Measurements from ENCODE around the gene UNCX. TPM values are rescaled to one million over a fixed set of nuclear protein-coding genes. Genes with fewer than 3 reads are reported as not detected.

UNCX gene
- total and polyA plus RNA-seq, 12 donors, result not detected

- DNase-seq, result no peak
- Histone ChIP-seq H3K4me3 (no peak overlapping the region), H3K9me3 (replicated peaks in 1 of 3) (no peaks in the 10 kb centered on the region), H3K27ac (no peak overlapping the region), H3K4me1 (replicated peaks in 1 of 2) (no peaks in the 10 kb centered on the region), H3K36me3 (replicated peaks in 1 of 2) (no peaks in the 10 kb centered on the region), H3K27me3 (peaks cover 93% of the 10 kb centered on the region)
- WGBS, 4 donors, result 14 to 24% (median 15%) methylated on average over 31 to 52 of the region's 52 CpGs
- intact Hi-C loops (cut with DNase I), result loop anchor here in 1 of 2 donors (5.0 kb wide), 1 partner anchor 247 kb away; no protein-coding TSS in a partner anchor
- TF ChIP-seq POLR2A (IDR thresholded peaks at IDR 0.05) (no peak), CTCF (IDR thresholded peaks at IDR 0.05) (peak in 5 of 6 experiments; percentile 22 to 61 (median 39))
Measured at GRCh38 chr7:1225441-1226185, 7.1 kb upstream of the UNCX start.

- 39 to 57% (median 48%) methylated on average over 20 to 23 of the region's 23 CpGs for WGBS, 4 donors
- no peak for TF ChIP-seq POLR2A (IDR thresholded peaks at IDR 0.05)
- Histone ChIP-seq H3K4me1 (replicated peaks in 1 of 2) (no peaks in the 10 kb centered on the region), H3K36me3 (replicated peaks in 1 of 2) (no peaks in the 10 kb centered on the region), H3K27ac (no peak overlapping the region), H3K27me3 (peaks cover 93% of the 10 kb centered on the region), H3K9me3 (replicated peaks in 1 of 3) (no peaks in the 10 kb centered on the region), H3K4me3 (no peak overlapping the region)
- intact Hi-C loops (cut with DNase I), result loop anchor here in 1 of 2 donors (5.0 kb wide), 1 partner anchor 246 kb away; no protein-coding TSS in a partner anchor
- no peak for DNase-seq
Measured at GRCh38 chr7:1226186-1226901, 6.3 kb upstream of the UNCX start.

GRCh38 chr7:1227071-1227804 lies 5.4 kb upstream of the UNCX start:
- Histone ChIP-seq H3K4me1 (replicated peaks in 1 of 2) (no peaks in the 10 kb centered on the region), H3K4me3 (no peak overlapping the region), H3K27ac (no peak overlapping the region), H3K36me3 (replicated peaks in 1 of 2) (no peaks in the 10 kb centered on the region), H3K9me3 (replicated peaks in 1 of 3) (no peaks in the 10 kb centered on the region), H3K27me3 (peaks cover 94% of the 10 kb centered on the region)
- intact Hi-C loops (cut with DNase I), result loop anchor here in 1 of 2 donors (5.0 kb wide), 1 partner anchor 245 kb away; no protein-coding TSS in a partner anchor
- TF ChIP-seq POLR2A (IDR thresholded peaks at IDR 0.05) (no peak), CTCF (IDR thresholded peaks at IDR 0.05) (no peak)
- WGBS, 4 donors, result 42 to 54% (median 51%) methylated on average over 12 to 25 of the region's 25 CpGs
- no peak for DNase-seq

- H3K27ac ChIP-seq, result no peak overlapping the region
- WGBS, 4 donors, result 16 to 30% (median 22%) methylated on average over 13 of the region's 13 CpGs
- TF ChIP-seq POLR2A (IDR thresholded peaks at IDR 0.05) (no peak), CTCF (IDR thresholded peaks at IDR 0.05) (no peak)
- peaks cover 94% of the 10 kb centered on the region for H3K27me3 ChIP-seq
- no peak for DNase-seq
- intact Hi-C loops (cut with DNase I), result loop anchor here in 1 of 2 donors (5.0 kb wide), 1 partner anchor 244 kb away; no protein-coding TSS in a partner anchor
- H3K9me3 ChIP-seq (replicated peaks in 1 of 3), result no peaks in the 10 kb centered on the region
- H3K36me3 ChIP-seq (replicated peaks in 1 of 2), result no peaks in the 10 kb centered on the region
- H3K4me1 ChIP-seq (replicated peaks in 1 of 2), result no peaks in the 10 kb centered on the region
- H3K4me3 ChIP-seq, result no peak overlapping the region
Measured at GRCh38 chr7:1227814-1228544, 4.7 kb upstream of the UNCX start.

All from adrenal gland (tissue), 12 donors.